NCI-H1105 treated with DMSO at 0.1 percent for 48 hours (cell line): ENCODE results near the gene HHIPL1.

Source experiments
- DNase-seq: peaks from one replicate; lab custom pipeline; 2025; lab: John Stamatoyannopoulos, UW

The HHIPL1 gene

GRCh38 chr14:99611646-99612045, 33.3 kb upstream of the HHIPL1 start:
- no peak for DNase-seq

GRCh38 chr14:99612071-99612737, 32.7 kb upstream of the HHIPL1 start:
- peak; percentile 57 for DNase-seq

- peak; percentile 57 for DNase-seq
These were observed 32.1 kb upstream of the HHIPL1 start for GRCh38 chr14:99612738-99613330.

- no peak for DNase-seq
These were observed 29.3 kb upstream of the HHIPL1 start for GRCh38 chr14:99615497-99616157.

- DNase-seq = no peak
These were observed 27.8 kb upstream of the HHIPL1 start for GRCh38 chr14:99616832-99617800.

- no peak for DNase-seq
These were observed 24.8 kb upstream of the HHIPL1 start for GRCh38 chr14:99619835-99620834.

GRCh38 chr14:99621948-99622347, 23.0 kb upstream of the HHIPL1 start:
- no peak for DNase-seq

- DNase-seq = no peak
These were observed 20.9 kb upstream of the HHIPL1 start for GRCh38 chr14:99624024-99624423.

GRCh38 chr14:99624971-99625370, 20.0 kb upstream of the HHIPL1 start:
- no peak for DNase-seq

- DNase-seq = no peak
These were observed 19.5 kb upstream of the HHIPL1 start for GRCh38 chr14:99625476-99625875.

- DNase-seq = no peak
These were observed 18.8 kb upstream of the HHIPL1 start for GRCh38 chr14:99626041-99626648.

- DNase-seq = no peak
These were observed 17.8 kb upstream of the HHIPL1 start for GRCh38 chr14:99627100-99627499.

GRCh38 chr14:99627510-99628381, 17.2 kb upstream of the HHIPL1 start:
- DNase-seq = no peak

- DNase-seq = peak; percentile 62
These were observed 15.9 kb upstream of the HHIPL1 start for GRCh38 chr14:99628887-99629618.

GRCh38 chr14:99630202-99630601, 14.7 kb upstream of the HHIPL1 start:
- DNase-seq = no peak

GRCh38 chr14:99632410-99633035, 12.4 kb upstream of the HHIPL1 start:
- no peak for DNase-seq

GRCh38 chr14:99633141-99633540, 11.8 kb upstream of the HHIPL1 start:
- DNase-seq = no peak

GRCh38 chr14:99633918-99634317, 11.0 kb upstream of the HHIPL1 start:
- no peak for DNase-seq
